GF-D8 (cell line): ENCODE data around the gene NOC2L.

Experiments used
- DNase-seq: peaks from one replicate; lab custom pipeline; 2025; lab: John Stamatoyannopoulos, UW

Gene NOC2L

GRCh38 chr1:916173-917075 is 42.6 kb downstream of the NOC2L start:
- DNase-seq = no peak

- DNase-seq = no peak
Measured at GRCh38 chr1:915295-916172, 43.5 kb downstream of the NOC2L start.

- DNase-seq = no peak
Measured at GRCh38 chr1:914891-915280, 44.2 kb downstream of the NOC2L start.

- DNase-seq = no peak
Measured at GRCh38 chr1:914131-914890, 44.7 kb downstream of the NOC2L start.

GRCh38 chr1:913491-914130 is 45.4 kb downstream of the NOC2L start:
- no peak for DNase-seq

- DNase-seq = peak; percentile 51
Measured at GRCh38 chr1:912740-913301, 46.2 kb downstream of the NOC2L start.

- DNase-seq = no peak
Measured at GRCh38 chr1:911875-912739, 46.9 kb downstream of the NOC2L start.

- no peak for DNase-seq
Measured at GRCh38 chr1:910881-911721, 48.0 kb downstream of the NOC2L start.

GRCh38 chr1:910311-910880 is 48.7 kb downstream of the NOC2L start:
- DNase-seq = no peak

- no peak for DNase-seq
Measured at GRCh38 chr1:909861-910310, 49.2 kb downstream of the NOC2L start.

- no peak for DNase-seq
Measured at GRCh38 chr1:908661-909060, 50.4 kb downstream of the NOC2L start.

GRCh38 chr1:907611-908451 is 51.2 kb downstream of the NOC2L start:
- no peak for DNase-seq

- DNase-seq = peak; percentile 86
Measured at GRCh38 chr1:906600-907420, 52.2 kb downstream of the NOC2L start.

GRCh38 chr1:905811-906599 is 53.1 kb downstream of the NOC2L start:
- no peak for DNase-seq

GRCh38 chr1:905071-905749 is 53.8 kb downstream of the NOC2L start:
- peak; percentile 71 for DNase-seq
